ENCODE results near the gene DDT. TPM values are rescaled to one million over a fixed set of nuclear protein-coding genes. Genes with fewer than 3 reads are reported as not detected.
"Not testable (repeated sequence)": the region's sequence is repeated elsewhere in the genome, so short reads cannot be mapped to it uniquely, and the experiment has no call there.

DDT gene
- total RNA-seq, 1 donor from 2014 or later, result 115 TPM

GRCh38 chr22:23955886-23956285, 18.4 kb downstream of the DDT start:
- H3K4me3 Mint-ChIP-seq; DNase-seq (ENCODE audit: low spot score); H3K27ac Mint-ChIP-seq; H3K27me3 Mint-ChIP-seq (ENCODE audit: insufficient read depth); H3K4me1 Mint-ChIP-seq (ENCODE audit: low read depth); H3K9me3 Mint-ChIP-seq; H3K36me3 Mint-ChIP-seq (ENCODE audit: low read depth): not testable (repeated sequence)
- intact Hi-C loops (cut with micrococcal nuclease), result loop anchor here (5.0 to 10.0 kb wide), 3 partner anchors 94 to 331 kb away; partner anchors contain the start of gene CHCHD10

- not testable (repeated sequence) for H3K4me1 Mint-ChIP-seq (ENCODE audit: low read depth); DNase-seq (ENCODE audit: low spot score); H3K36me3 Mint-ChIP-seq (ENCODE audit: low read depth); H3K27me3 Mint-ChIP-seq (ENCODE audit: insufficient read depth); H3K9me3 Mint-ChIP-seq; H3K27ac Mint-ChIP-seq; H3K4me3 Mint-ChIP-seq
- intact Hi-C loops (cut with micrococcal nuclease), result loop anchor here (5.0 to 10.0 kb wide), 3 partner anchors 93 to 330 kb away; partner anchors contain the start of gene CHCHD10
Measured at GRCh38 chr22:23954991-23955305, 19.3 kb downstream of the DDT start.

- not testable (repeated sequence) for H3K9me3 Mint-ChIP-seq; DNase-seq (ENCODE audit: low spot score); H3K36me3 Mint-ChIP-seq (ENCODE audit: low read depth); H3K27me3 Mint-ChIP-seq (ENCODE audit: insufficient read depth); H3K4me3 Mint-ChIP-seq; H3K4me1 Mint-ChIP-seq (ENCODE audit: low read depth)
- intact Hi-C loops (cut with micrococcal nuclease), result loop anchor here (10.0 kb wide), 1 partner anchor 330 kb away; no protein-coding TSS in a partner anchor
- H3K27ac Mint-ChIP-seq, result peak overlapping the region; percentile 4
Measured at GRCh38 chr22:23954193-23954990, 19.8 kb downstream of the DDT start.

- intact Hi-C loops (cut with micrococcal nuclease), result loop anchor here (10.0 kb wide), 1 partner anchor 329 kb away; no protein-coding TSS in a partner anchor
- DNase-seq (ENCODE audit: low spot score); H3K4me1 Mint-ChIP-seq (ENCODE audit: low read depth); H3K36me3 Mint-ChIP-seq (ENCODE audit: low read depth); H3K27me3 Mint-ChIP-seq (ENCODE audit: insufficient read depth); H3K4me3 Mint-ChIP-seq; H3K27ac Mint-ChIP-seq; H3K9me3 Mint-ChIP-seq: not testable (repeated sequence)
Measured at GRCh38 chr22:23953485-23953884, 20.8 kb downstream of the DDT start.

- intact Hi-C loops (cut with micrococcal nuclease), result loop anchor here (10.0 kb wide), 1 partner anchor 328 kb away; no protein-coding TSS in a partner anchor
- H3K27me3 Mint-ChIP-seq (ENCODE audit: insufficient read depth); H3K36me3 Mint-ChIP-seq (ENCODE audit: low read depth); H3K4me1 Mint-ChIP-seq (ENCODE audit: low read depth); H3K4me3 Mint-ChIP-seq; DNase-seq (ENCODE audit: low spot score); H3K27ac Mint-ChIP-seq; H3K9me3 Mint-ChIP-seq: not testable (repeated sequence)
Measured at GRCh38 chr22:23952794-23953405, 21.3 kb downstream of the DDT start.

- not testable (repeated sequence) for H3K4me3 Mint-ChIP-seq; DNase-seq (ENCODE audit: low spot score); H3K27me3 Mint-ChIP-seq (ENCODE audit: insufficient read depth); H3K27ac Mint-ChIP-seq; H3K4me1 Mint-ChIP-seq (ENCODE audit: low read depth); H3K9me3 Mint-ChIP-seq; H3K36me3 Mint-ChIP-seq (ENCODE audit: low read depth)
- intact Hi-C loops (cut with micrococcal nuclease), result loop anchor here (10.0 kb wide), 1 partner anchor 327 kb away; no protein-coding TSS in a partner anchor
Measured at GRCh38 chr22:23951383-23951782, 22.9 kb downstream of the DDT start.

- DNase-seq (ENCODE audit: low spot score); H3K27ac Mint-ChIP-seq: not testable (repeated sequence)
- intact Hi-C loops (cut with micrococcal nuclease), result loop anchor here (10.0 kb wide), 1 partner anchor 325 kb away; no protein-coding TSS in a partner anchor
Measured at GRCh38 chr22:23949764-23950163, 24.5 kb downstream of the DDT start.

GRCh38 chr22:23947391-23947790, 26.9 kb downstream of the DDT start:
- H3K27ac Mint-ChIP-seq; H3K36me3 Mint-ChIP-seq (ENCODE audit: low read depth); intact Hi-C loops (cut with micrococcal nuclease); H3K9me3 Mint-ChIP-seq; DNase-seq (ENCODE audit: low spot score); H3K4me1 Mint-ChIP-seq (ENCODE audit: low read depth); H3K4me3 Mint-ChIP-seq: not testable (repeated sequence)
- peaks cover 17% of the 10 kb centered on the region for H3K27me3 Mint-ChIP-seq (ENCODE audit: insufficient read depth)

More at GRCh38 chr22:23949764-23950163, 24.5 kb downstream of the DDT start:
- H3K9me3 Mint-ChIP-seq; H3K4me3 Mint-ChIP-seq; H3K27me3 Mint-ChIP-seq (ENCODE audit: insufficient read depth); H3K36me3 Mint-ChIP-seq (ENCODE audit: low read depth); H3K4me1 Mint-ChIP-seq (ENCODE audit: low read depth): not testable (repeated sequence)

GRCh38 chr22:23940166-23940565, 34.1 kb downstream of the DDT start:
- H3K9me3 Mint-ChIP-seq; H3K4me3 Mint-ChIP-seq; intact Hi-C loops (cut with micrococcal nuclease); H3K36me3 Mint-ChIP-seq (ENCODE audit: low read depth); H3K4me1 Mint-ChIP-seq (ENCODE audit: low read depth); H3K27ac Mint-ChIP-seq; DNase-seq (ENCODE audit: low spot score): not testable (repeated sequence)
- peaks cover 15% of the 10 kb centered on the region for H3K27me3 Mint-ChIP-seq (ENCODE audit: insufficient read depth)

- Mint-ChIP-seq H3K9me3 (no peaks in the 10 kb centered on the region), H3K4me3 (no peak overlapping the region), H3K27me3 (ENCODE audit: insufficient read depth) (peaks cover 10% of the 10 kb centered on the region), H3K27ac (no peak overlapping the region), H3K4me1 (ENCODE audit: low read depth) (no peaks in the 10 kb centered on the region), H3K36me3 (ENCODE audit: low read depth) (no peaks in the 10 kb centered on the region)
- DNase-seq (ENCODE audit: low spot score), result no peak
- intact Hi-C loops (cut with micrococcal nuclease), result no loop called here
Measured at GRCh38 chr22:23939017-23939357, 35.3 kb downstream of the DDT start.

GRCh38 chr22:23938328-23939016, 35.8 kb downstream of the DDT start:
- H3K4me3 Mint-ChIP-seq, result no peak overlapping the region
- H3K27ac Mint-ChIP-seq, result no peak overlapping the region
- no peaks in the 10 kb centered on the region for H3K9me3 Mint-ChIP-seq
- DNase-seq (ENCODE audit: low spot score), result no peak
- no peaks in the 10 kb centered on the region for H3K36me3 Mint-ChIP-seq (ENCODE audit: low read depth)
- intact Hi-C loops (cut with micrococcal nuclease), result no loop called here
- peaks cover 10% of the 10 kb centered on the region for H3K27me3 Mint-ChIP-seq (ENCODE audit: insufficient read depth)
- H3K4me1 Mint-ChIP-seq (ENCODE audit: low read depth), result no peaks in the 10 kb centered on the region

GRCh38 chr22:23926561-23926960, 47.7 kb downstream of the DDT start:
- Mint-ChIP-seq H3K4me3 (no peak overlapping the region), H3K9me3 (peaks cover 27% of the 10 kb centered on the region), H3K4me1 (ENCODE audit: low read depth) (no peaks in the 10 kb centered on the region), H3K27me3 (ENCODE audit: insufficient read depth) (peaks cover 5% of the 10 kb centered on the region), H3K36me3 (ENCODE audit: low read depth) (peaks cover 2% of the 10 kb centered on the region), H3K27ac (no peak overlapping the region)
- no peak for DNase-seq (ENCODE audit: low spot score)
- intact Hi-C loops (cut with micrococcal nuclease), result no loop called here

GRCh38 chr22:23925020-23925606, 49.1 kb downstream of the DDT start:
- peaks cover 5% of the 10 kb centered on the region for H3K27me3 Mint-ChIP-seq (ENCODE audit: insufficient read depth)
- no peaks in the 10 kb centered on the region for H3K4me1 Mint-ChIP-seq (ENCODE audit: low read depth)
- H3K4me3 Mint-ChIP-seq, result no peak overlapping the region
- intact Hi-C loops (cut with micrococcal nuclease), result no loop called here
- peaks cover 2% of the 10 kb centered on the region for H3K36me3 Mint-ChIP-seq (ENCODE audit: low read depth)
- no peak for DNase-seq (ENCODE audit: low spot score)
- peaks cover 21% of the 10 kb centered on the region for H3K9me3 Mint-ChIP-seq
- H3K27ac Mint-ChIP-seq, result no peak overlapping the region
